Measurements from ENCODE around the gene UBE2D3.

The UBE2D3 gene

DNA sequence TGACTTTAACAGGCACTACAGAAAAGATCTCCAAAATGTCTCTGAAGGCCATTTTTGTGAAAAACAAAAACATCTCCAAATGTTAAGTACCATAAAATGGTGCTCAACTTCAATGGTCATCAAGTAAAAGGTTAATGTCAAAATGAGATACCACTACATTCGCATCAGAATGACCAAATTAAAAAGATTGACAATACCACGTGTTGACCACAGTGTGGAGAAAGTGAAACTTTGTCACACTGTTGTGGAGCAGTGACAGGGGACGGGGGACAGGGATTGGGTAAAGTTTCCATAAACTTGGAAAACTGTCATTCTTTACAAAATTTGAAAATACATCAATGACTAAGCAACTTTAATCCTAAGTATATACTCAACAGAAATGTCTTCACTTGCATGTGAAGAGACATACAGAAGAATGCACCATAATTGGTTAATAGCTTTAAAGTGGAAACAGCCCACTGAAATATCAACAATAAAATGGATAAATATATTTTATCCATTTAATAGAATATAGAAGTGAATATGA, 22.3 kb upstream of the UBE2D3 start:
- DNase-seq, result no peak
- Mint-ChIP-seq H3K9me3 (no peaks in the 10 kb centered on the region), H3K27me3 (no peaks in the 10 kb centered on the region), H3K27ac (no peak overlapping the region), H3K4me3 (no peak overlapping the region), H3K36me3 (ENCODE audit: low read depth) (peaks cover 5% of the 10 kb centered on the region), H3K4me1 (ENCODE audit: low read depth) (peaks cover 7% of the 10 kb centered on the region)

DNA sequence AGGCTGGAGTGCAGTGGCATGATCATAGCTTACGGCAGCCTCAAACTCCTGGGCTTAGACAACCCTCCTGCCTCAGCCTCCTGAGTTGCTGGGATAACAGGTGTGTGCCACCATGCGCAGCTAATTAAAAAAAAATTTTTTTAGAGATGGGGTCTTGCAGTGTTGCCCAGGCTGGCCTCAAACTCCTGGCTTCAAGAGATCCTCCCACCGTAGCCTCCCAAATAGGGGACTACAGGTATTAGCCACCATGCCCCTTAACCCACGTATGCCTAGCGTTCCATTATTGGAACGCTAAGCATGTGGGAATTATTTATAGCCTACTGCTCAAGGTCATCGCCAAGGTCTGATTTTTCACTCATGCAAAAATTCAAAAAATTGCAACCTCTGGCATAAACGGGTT, 20.3 kb upstream of the UBE2D3 start:
- Mint-ChIP-seq H3K27ac (no peak overlapping the region), H3K9me3 (no peaks in the 10 kb centered on the region), H3K4me3 (no peak overlapping the region), H3K36me3 (ENCODE audit: low read depth) (peaks cover 3% of the 10 kb centered on the region), H3K27me3 (no peaks in the 10 kb centered on the region), H3K4me1 (ENCODE audit: low read depth) (peaks cover 13% of the 10 kb centered on the region)
- DNase-seq, result no peak

DNA sequence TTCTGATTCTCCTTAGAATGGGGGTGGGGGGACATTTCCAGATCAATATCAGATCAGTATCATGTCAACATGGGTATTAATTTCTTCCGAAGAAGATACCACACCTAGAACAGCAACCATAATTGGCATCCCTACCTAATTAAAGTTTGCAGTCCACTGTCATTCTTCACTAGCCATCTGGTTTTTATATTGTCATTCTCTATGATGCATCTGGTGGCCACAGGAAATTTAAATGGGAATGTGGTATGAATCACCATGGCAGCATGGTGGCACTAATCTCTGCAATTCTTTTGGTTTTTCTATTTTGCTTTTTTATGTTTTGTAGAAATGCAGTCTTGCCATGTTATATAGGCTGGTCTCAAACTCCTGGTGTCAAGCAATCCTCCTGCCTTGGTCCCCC, 16.6 kb upstream of the UBE2D3 start:
- no peak for DNase-seq
- peaks cover 14% of the 10 kb centered on the region for H3K4me1 Mint-ChIP-seq (ENCODE audit: low read depth)
- H3K27me3 Mint-ChIP-seq, result no peaks in the 10 kb centered on the region
- H3K9me3 Mint-ChIP-seq, result no peaks in the 10 kb centered on the region
- no peak overlapping the region for H3K4me3 Mint-ChIP-seq
- H3K27ac Mint-ChIP-seq, result no peak overlapping the region
- peaks cover 1% of the 10 kb centered on the region for H3K36me3 Mint-ChIP-seq (ENCODE audit: low read depth)

DNA sequence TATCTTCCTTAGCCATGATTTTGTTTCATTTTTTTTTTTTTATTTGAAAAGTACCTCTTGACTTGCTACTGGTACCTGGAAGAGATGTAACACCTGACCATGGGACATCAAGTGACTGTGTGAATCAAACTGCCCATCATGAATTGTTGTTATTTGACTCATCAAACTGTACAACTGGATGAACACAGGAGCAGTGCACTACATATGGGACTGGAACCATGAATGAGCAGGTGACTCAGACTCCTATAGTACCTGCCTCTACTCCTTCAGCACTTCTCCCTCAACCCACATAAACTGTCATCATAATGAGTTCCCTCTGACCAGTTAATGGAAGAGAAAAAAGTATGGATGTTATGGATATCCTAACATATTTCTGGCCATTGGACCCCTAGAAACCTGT, 15.9 kb upstream of the UBE2D3 start:
- Mint-ChIP-seq H3K36me3 (ENCODE audit: low read depth) (peaks cover 1% of the 10 kb centered on the region), H3K9me3 (no peaks in the 10 kb centered on the region), H3K4me1 (ENCODE audit: low read depth) (peaks cover 15% of the 10 kb centered on the region), H3K27me3 (no peaks in the 10 kb centered on the region), H3K4me3 (no peak overlapping the region), H3K27ac (no peak overlapping the region)
- no peak for DNase-seq

DNA sequence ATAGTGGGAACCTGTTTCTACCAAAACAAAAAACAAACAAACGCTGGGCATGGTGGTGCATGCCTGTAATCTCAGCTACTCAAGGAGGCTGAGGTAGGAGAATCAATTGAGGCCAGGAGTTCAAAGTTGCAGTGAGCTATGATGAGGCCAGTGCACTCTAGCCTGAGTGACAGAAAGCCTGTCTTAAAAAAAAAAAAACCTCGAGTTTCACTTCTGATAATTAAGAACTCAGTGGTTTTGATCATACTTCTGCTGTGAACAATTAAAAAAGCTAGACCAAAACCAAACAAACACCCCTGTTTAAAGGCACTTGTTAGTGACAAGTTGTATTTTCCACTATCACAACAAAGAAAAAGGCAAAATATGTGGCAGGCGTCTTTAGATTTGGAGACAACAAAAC, 15.0 kb upstream of the UBE2D3 start:
- Mint-ChIP-seq H3K4me1 (ENCODE audit: low read depth) (peaks cover 17% of the 10 kb centered on the region), H3K36me3 (ENCODE audit: low read depth) (peaks cover 1% of the 10 kb centered on the region), H3K27me3 (no peaks in the 10 kb centered on the region), H3K9me3 (no peaks in the 10 kb centered on the region), H3K27ac (no peak overlapping the region), H3K4me3 (no peak overlapping the region)
- no peak for DNase-seq

DNA sequence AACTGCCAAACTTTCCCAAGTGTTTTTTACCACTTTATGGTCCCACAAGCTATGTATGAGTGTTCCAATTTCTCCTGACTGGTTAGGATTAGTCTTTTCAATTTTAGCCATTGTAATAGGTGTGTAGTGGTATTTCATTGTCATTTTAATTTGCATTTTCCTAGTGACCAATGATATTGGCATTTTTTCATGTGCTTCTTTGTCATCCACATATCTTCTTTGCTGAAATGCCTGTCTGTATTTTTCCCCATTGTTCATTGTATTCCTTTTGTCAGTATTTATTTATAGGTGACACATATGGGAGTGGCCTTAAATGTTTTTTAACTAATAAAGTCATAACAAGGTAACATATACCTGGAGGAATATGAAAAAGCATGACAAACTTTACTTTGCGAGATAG, 9.2 kb upstream of the UBE2D3 start:
- H3K4me1 Mint-ChIP-seq (ENCODE audit: low read depth), result peaks cover 18% of the 10 kb centered on the region
- H3K27ac Mint-ChIP-seq, result no peak overlapping the region
- H3K4me3 Mint-ChIP-seq, result no peak overlapping the region
- H3K36me3 Mint-ChIP-seq (ENCODE audit: low read depth), result no peaks in the 10 kb centered on the region
- H3K9me3 Mint-ChIP-seq, result no peaks in the 10 kb centered on the region
- H3K27me3 Mint-ChIP-seq, result no peaks in the 10 kb centered on the region
- no peak for DNase-seq

DNA sequence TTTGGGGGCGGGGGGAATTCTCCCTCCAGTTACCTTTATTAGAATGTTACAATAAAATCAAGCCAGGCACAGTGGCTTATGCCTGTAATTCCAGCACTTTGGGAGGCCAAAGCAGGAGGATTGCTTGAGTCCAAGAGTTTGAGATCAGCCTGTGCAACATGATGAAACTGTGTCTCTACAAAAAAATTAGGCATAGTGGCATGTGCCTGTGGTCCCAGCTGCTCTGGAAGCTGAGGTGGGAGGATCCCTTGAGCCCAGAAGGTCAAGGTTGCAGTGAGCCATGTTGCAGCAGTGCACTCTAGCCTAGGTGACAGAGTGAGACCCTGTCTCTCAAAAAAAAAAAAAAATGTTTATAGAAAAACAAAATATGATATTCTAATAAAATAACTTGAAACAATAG, 5.3 kb upstream of the UBE2D3 start:
- H3K27ac Mint-ChIP-seq, result no peak overlapping the region

DNA sequence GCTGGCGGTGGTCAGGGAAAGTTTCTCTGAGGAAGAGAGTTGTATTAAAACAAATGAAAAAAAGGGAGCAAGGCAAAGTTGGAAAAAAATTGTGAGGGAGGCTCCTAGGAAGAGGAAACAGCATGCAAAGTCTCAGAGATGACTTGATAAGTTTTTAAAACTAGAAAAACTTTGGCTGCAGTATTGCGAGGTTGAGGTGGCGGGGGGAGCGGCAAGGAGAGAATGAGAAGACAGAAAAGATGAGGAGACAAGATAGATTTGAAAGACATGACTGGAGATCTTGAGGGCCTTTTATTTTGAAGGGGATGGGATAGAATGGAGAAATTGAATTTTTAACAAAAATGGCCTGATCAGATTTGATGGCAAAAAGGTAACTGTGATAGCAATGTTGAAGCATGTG, 4.8 kb upstream of the UBE2D3 start:
- H3K27me3 Mint-ChIP-seq, result no peaks in the 10 kb centered on the region
- H3K36me3 Mint-ChIP-seq (ENCODE audit: low read depth), result peaks cover 5% of the 10 kb centered on the region
- H3K4me3 Mint-ChIP-seq, result no peak overlapping the region
- no peaks in the 10 kb centered on the region for H3K9me3 Mint-ChIP-seq
- H3K4me1 Mint-ChIP-seq (ENCODE audit: low read depth), result peaks cover 28% of the 10 kb centered on the region
- no peak for DNase-seq
- H3K27ac Mint-ChIP-seq, result no peak overlapping the region

More for the DNA sequence above, 5.3 kb upstream of the UBE2D3 start:
- DNase-seq, result no peak
- H3K4me1 Mint-ChIP-seq (ENCODE audit: low read depth), result peaks cover 28% of the 10 kb centered on the region
- H3K4me3 Mint-ChIP-seq, result no peak overlapping the region
- peaks cover 5% of the 10 kb centered on the region for H3K36me3 Mint-ChIP-seq (ENCODE audit: low read depth)
- no peaks in the 10 kb centered on the region for H3K9me3 Mint-ChIP-seq
- H3K27me3 Mint-ChIP-seq, result no peaks in the 10 kb centered on the region

DNA sequence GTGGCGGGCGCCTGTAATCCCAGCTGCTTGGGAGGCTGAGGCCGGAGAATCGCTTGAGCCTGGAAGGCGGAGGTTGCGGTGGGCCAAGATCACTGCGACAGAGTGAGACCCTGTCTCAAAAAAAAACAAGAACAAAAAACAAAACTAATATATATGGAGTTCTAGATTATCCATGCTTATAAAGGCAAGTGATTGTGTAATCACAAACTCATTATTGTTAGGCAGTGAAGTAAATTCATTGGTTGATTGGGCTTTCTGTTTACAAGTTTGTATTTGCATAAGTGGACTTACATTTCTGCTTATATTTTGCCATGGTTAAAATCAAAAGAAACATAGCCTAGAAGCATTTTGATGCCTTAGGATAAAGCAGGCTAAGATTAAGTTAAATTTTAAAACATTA, 2.5 kb upstream of the UBE2D3 start:
- no peaks in the 10 kb centered on the region for H3K27me3 Mint-ChIP-seq
- peaks cover 5% of the 10 kb centered on the region for H3K36me3 Mint-ChIP-seq (ENCODE audit: low read depth)
- H3K9me3 Mint-ChIP-seq, result no peaks in the 10 kb centered on the region
- no peak for DNase-seq
- H3K27ac Mint-ChIP-seq, result no peak overlapping the region
- no peak overlapping the region for H3K4me3 Mint-ChIP-seq
- peaks cover 28% of the 10 kb centered on the region for H3K4me1 Mint-ChIP-seq (ENCODE audit: low read depth)

DNA sequence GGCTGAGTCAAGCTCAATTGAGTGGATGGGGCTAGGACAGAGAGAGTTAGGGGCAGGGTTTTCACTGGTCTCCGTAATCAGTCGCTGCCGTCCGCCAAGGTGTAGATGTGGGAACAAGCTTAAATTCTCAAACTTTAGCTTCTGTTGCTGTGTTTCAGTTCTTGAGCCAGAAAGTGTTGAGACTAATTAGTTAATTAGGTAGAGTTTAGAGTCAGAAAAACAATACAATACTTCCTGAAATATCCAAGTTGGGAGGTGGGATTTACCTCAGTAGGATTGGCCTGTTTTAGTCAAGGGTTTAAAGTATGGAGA, 1.1 kb upstream of the UBE2D3 start:
- peaks cover 5% of the 10 kb centered on the region for H3K36me3 Mint-ChIP-seq (ENCODE audit: low read depth)
- H3K4me1 Mint-ChIP-seq (ENCODE audit: low read depth), result peaks cover 31% of the 10 kb centered on the region
- no peak overlapping the region for H3K27ac Mint-ChIP-seq
- no peak overlapping the region for H3K4me3 Mint-ChIP-seq
- H3K9me3 Mint-ChIP-seq, result no peaks in the 10 kb centered on the region
- H3K27me3 Mint-ChIP-seq, result no peaks in the 10 kb centered on the region
- DNase-seq, result no peak

DNA sequence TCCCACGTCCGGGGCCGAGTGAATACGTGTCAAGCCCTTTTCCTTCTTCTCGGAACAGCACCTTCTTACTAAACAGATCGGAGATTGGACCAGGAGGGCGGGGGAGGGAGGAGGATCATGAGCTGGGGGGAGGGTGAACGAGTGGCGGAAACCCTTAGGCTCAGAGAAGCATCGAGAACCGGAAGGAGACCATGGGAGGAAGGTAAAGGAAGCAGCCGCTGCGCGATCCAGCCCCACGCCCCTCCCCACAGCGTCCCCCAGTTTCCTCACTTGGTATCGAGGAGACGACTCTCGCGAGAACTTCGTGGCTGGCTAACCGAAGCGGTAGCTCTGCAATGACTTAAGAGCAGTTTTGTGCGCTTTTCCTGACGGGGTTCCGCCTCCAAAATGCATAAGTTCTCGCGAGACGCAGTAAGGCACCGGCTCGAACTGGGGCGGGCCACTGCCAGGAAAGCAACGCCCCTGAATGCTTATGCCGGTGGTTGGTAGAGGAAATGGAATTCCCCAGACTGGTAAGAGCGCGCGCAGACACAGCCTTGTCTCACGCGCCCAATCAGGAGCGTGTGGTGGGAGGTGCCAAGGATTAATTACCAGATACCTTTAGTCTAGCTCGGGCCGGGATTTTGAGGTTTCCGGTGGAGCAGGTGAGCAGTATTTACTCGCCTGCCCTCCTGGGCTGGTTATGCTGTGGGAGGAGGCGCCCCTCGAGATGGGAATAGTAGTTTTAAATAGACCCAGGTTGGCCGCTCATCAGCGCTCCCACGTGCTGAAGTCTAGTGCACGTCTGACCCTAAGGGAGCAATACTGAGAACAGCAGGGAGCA, 534 bp upstream of the UBE2D3 start:
- H3K4me1 Mint-ChIP-seq (ENCODE audit: low read depth), result peaks cover 29% of the 10 kb centered on the region
- no peaks in the 10 kb centered on the region for H3K27me3 Mint-ChIP-seq
- no peaks in the 10 kb centered on the region for H3K9me3 Mint-ChIP-seq
- no peak overlapping the region for H3K4me3 Mint-ChIP-seq
- H3K27ac Mint-ChIP-seq, result no peak overlapping the region
- peak; percentile 96 for DNase-seq
- peaks cover 5% of the 10 kb centered on the region for H3K36me3 Mint-ChIP-seq (ENCODE audit: low read depth)

DNA sequence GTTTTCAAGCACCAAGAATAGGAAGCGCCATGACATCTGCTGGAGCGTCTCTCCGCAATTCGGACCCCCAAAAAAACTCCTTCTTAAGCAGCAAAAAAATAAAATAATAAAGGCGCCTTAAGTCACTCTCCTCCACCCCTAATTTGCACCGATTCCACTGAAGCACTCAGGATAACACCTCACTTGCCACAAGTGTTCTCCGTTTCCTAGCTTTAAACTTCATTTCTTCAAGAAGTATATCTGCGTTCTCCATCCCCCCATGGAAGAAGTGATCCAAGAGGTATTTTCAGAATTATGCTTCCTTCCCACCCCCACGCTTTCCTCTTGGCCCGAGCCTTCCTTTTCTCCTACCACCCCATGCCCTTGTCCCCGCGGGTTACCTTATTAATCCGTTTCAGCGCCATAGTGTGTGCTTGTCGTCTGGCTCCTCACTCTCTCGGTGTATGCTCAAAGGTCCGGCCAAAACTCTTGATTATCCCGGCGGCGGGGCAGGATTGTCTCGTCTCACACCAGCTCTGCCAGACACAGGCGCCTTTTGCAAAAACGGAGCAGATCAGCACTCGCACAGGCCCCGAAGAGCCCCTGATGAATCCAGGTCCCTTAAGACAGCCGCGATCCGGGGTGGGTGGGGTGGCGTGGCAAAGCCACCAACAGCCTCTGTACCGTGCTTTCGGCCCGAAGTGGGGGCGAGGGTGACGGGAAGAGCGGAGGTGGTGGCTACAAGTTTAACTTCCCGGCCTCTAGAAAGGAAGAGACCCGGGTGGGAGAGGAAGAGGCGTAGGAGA, 1.1 kb downstream of the UBE2D3 start:
- no peak overlapping the region for H3K4me3 Mint-ChIP-seq
- H3K4me1 Mint-ChIP-seq (ENCODE audit: low read depth), result peaks cover 39% of the 10 kb centered on the region
- H3K27ac Mint-ChIP-seq, result no peak overlapping the region
- peaks cover 5% of the 10 kb centered on the region for H3K36me3 Mint-ChIP-seq (ENCODE audit: low read depth)
- no peaks in the 10 kb centered on the region for H3K9me3 Mint-ChIP-seq
- no peaks in the 10 kb centered on the region for H3K27me3 Mint-ChIP-seq
- DNase-seq, result no peak

DNA sequence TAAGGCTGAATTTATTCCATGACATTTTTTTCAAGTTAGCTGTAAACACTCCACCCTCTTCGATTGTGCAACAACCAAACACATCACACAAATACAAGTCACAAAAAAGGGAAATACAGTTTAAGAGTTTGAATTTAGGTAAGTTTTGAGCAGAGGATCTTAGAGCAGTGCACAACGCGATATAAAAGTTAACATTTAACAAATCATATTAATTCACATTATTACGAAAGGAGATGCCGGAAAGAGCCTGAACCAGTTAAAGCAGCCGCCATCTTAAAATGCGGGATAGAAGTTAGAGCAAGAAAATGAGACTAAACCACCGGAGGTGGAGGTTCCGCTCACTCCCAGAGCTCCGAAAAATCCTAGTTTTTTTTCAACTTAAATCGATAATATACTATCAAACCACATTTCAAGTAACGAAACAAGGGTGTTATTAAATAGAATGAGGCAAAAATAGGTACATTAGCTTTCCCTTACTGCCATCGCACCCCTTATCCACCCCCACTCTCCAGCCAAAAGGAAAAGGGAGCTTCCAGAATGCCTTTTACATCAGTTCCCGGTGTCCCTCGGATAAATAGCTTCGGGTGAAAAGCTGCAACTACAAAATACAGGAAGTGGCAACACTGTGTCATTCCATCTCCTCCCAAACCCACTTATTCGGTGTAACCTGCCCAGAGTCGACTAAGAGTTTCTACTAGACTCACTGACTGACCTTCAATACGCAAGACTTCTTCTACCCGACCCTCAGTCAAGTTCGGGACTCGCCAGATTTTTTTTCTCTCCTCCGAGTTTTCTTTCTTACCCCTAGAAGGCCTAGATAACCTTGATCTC, 1.9 kb downstream of the UBE2D3 start:
- peak; percentile 35 for DNase-seq
- Mint-ChIP-seq H3K27ac (no peak overlapping the region), H3K36me3 (ENCODE audit: low read depth) (peaks cover 5% of the 10 kb centered on the region), H3K4me3 (no peak overlapping the region), H3K27me3 (no peaks in the 10 kb centered on the region), H3K4me1 (ENCODE audit: low read depth) (peaks cover 46% of the 10 kb centered on the region), H3K9me3 (no peaks in the 10 kb centered on the region)

DNA sequence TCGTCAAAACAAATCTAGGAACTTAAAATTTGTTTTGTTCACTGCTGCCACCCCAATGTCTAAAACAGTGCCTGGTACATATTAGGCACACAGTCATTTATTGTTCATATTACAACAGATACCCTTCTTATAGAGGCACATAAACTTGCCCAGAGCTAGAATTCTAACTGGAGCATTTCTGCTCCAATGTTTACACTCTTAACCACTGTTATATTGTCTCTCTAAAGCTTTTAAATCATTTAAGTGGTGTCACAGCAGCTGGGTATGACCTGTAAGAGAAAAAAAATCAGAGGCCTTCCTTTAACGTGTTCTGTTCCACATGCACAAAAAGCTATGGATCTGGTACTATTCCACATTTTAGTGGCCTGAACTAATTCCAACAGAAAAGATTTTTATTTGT, 3.0 kb downstream of the UBE2D3 start:
- H3K4me1 Mint-ChIP-seq (ENCODE audit: low read depth), result peaks cover 56% of the 10 kb centered on the region
- no peaks in the 10 kb centered on the region for H3K27me3 Mint-ChIP-seq
- no peak overlapping the region for H3K4me3 Mint-ChIP-seq
- no peak for DNase-seq
- no peak overlapping the region for H3K27ac Mint-ChIP-seq
- no peaks in the 10 kb centered on the region for H3K9me3 Mint-ChIP-seq
- peaks cover 5% of the 10 kb centered on the region for H3K36me3 Mint-ChIP-seq (ENCODE audit: low read depth)
